Central memory CD8-positive, alpha-beta T cell (primary cell): Measurements from ENCODE around the gene GLYATL3.
"Not testable (repeated sequence)": the region's sequence is repeated elsewhere in the genome, so short reads cannot be mapped to it uniquely, and the experiment has no call there.

Source experiments
- ATAC-seq: fragments of 150-1000 bp; cut with Tn5 transposase; replicated peaks from 2 replicates; pipeline ENCODE4 v1.10.0; 2022; ENCODE audit warnings: mild to moderate bottlenecking, moderate FRiP score, moderate number of reproducible peaks; ENCODE audit not compliant: poor library complexity, severe bottlenecking; ENCODE audit errors: extremely low read depth
- DNase-seq, 2 donors: peaks; one replicate each; pipeline ENCODE4 v3.0.0; 2021; ENCODE audit warnings: low spot score in 2 of 2
- H3K27ac Mint-ChIP-seq: one replicate; pipeline ENCODE4 v1.8.0; 2022; ENCODE audit warnings: low read depth, mild to moderate bottlenecking, moderate library complexity, mixed read lengths
- H3K27me3 Mint-ChIP-seq: one replicate; pipeline ENCODE4 v1.8.0; 2022; ENCODE audit warnings: mixed read lengths
- H3K36me3 Mint-ChIP-seq: one replicate; pipeline ENCODE4 v1.8.0; 2022; ENCODE audit warnings: mild to moderate bottlenecking, moderate library complexity, mixed read lengths; ENCODE audit not compliant: insufficient read depth
- H3K4me1 Mint-ChIP-seq: one replicate; pipeline ENCODE4 v1.8.0; 2022; ENCODE audit warnings: mixed read lengths
- H3K4me3 Mint-ChIP-seq: one replicate; pipeline ENCODE4 v1.8.0; 2022; ENCODE audit warnings: mild to moderate bottlenecking, moderate library complexity, mixed read lengths
- H3K9me3 Mint-ChIP-seq: one replicate; pipeline ENCODE4 v1.8.0; 2022; ENCODE audit warnings: mixed read lengths

Gene GLYATL3

GRCh38 chr6:49499623-49500022, at the start of gene GLYATL3:
Gene GLYATL3, plus strand, starts transcription at chr6:49499923. Its CDS starts 12,068 bp downstream, at chr6:49511991.
- ATAC-seq (no peak), DNase-seq (no peak)
- Mint-ChIP-seq H3K9me3 (no peaks in the 10 kb centered on the region), H3K27ac (no peak within 1 kb of the TSS), H3K36me3 (no peaks in the 10 kb centered on the region), H3K4me3 (no peak within 1 kb of the TSS), H3K27me3 (no peaks in the 10 kb centered on the region), H3K4me1 (no peaks in the 10 kb centered on the region)

GRCh38 chr6:49453221-49453620, 46.5 kb upstream of the GLYATL3 start:
- H3K27me3 Mint-ChIP-seq, result no peaks in the 10 kb centered on the region
- H3K9me3 Mint-ChIP-seq, result no peaks in the 10 kb centered on the region
- peak overlapping the region; percentile 70 for H3K27ac Mint-ChIP-seq
- H3K4me1 Mint-ChIP-seq, result no peaks in the 10 kb centered on the region
- no peak for ATAC-seq
- H3K36me3 Mint-ChIP-seq, result peaks cover 28% of the 10 kb centered on the region
- DNase-seq, result no peak
- no peak overlapping the region for H3K4me3 Mint-ChIP-seq

GRCh38 chr6:49454787-49455709, 44.7 kb upstream of the GLYATL3 start:
- H3K36me3 Mint-ChIP-seq, result peaks cover 19% of the 10 kb centered on the region
- H3K4me3 Mint-ChIP-seq, result no peak overlapping the region
- no peaks in the 10 kb centered on the region for H3K9me3 Mint-ChIP-seq
- no peaks in the 10 kb centered on the region for H3K4me1 Mint-ChIP-seq
- DNase-seq, result no peak
- ATAC-seq, result no peak
- no peaks in the 10 kb centered on the region for H3K27me3 Mint-ChIP-seq
- no peak overlapping the region for H3K27ac Mint-ChIP-seq

GRCh38 chr6:49457771-49458170, 42.0 kb upstream of the GLYATL3 start:
- peaks cover 21% of the 10 kb centered on the region for H3K4me1 Mint-ChIP-seq
- DNase-seq (no peak), ATAC-seq (no peak)
- H3K27ac Mint-ChIP-seq, result no peak overlapping the region
- no peaks in the 10 kb centered on the region for H3K27me3 Mint-ChIP-seq
- H3K4me3 Mint-ChIP-seq, result no peak overlapping the region
- peaks cover 16% of the 10 kb centered on the region for H3K36me3 Mint-ChIP-seq
- H3K9me3 Mint-ChIP-seq, result no peaks in the 10 kb centered on the region

GRCh38 chr6:49462071-49462470, 37.7 kb upstream of the GLYATL3 start:
- peak overlapping the region; percentile 90 for H3K4me3 Mint-ChIP-seq
- H3K27me3 Mint-ChIP-seq, result no peaks in the 10 kb centered on the region
- peaks cover 18% of the 10 kb centered on the region for H3K36me3 Mint-ChIP-seq
- no peak for DNase-seq
- peaks cover 45% of the 10 kb centered on the region for H3K4me1 Mint-ChIP-seq
- H3K9me3 Mint-ChIP-seq, result no peaks in the 10 kb centered on the region
- ATAC-seq, result no peak
- peak overlapping the region; percentile 95 for H3K27ac Mint-ChIP-seq

- Mint-ChIP-seq H3K27ac (peak overlapping the region; percentile 95), H3K27me3 (no peaks in the 10 kb centered on the region), H3K4me1 (peaks cover 45% of the 10 kb centered on the region), H3K4me3 (peak overlapping the region; percentile 90), H3K9me3 (no peaks in the 10 kb centered on the region), H3K36me3 (peaks cover 16% of the 10 kb centered on the region)
- ATAC-seq, result no peak
- DNase-seq, result no peak
Measured at GRCh38 chr6:49462599-49462926, 37.2 kb upstream of the GLYATL3 start.

- H3K27me3 Mint-ChIP-seq, result no peaks in the 10 kb centered on the region
- H3K4me1 Mint-ChIP-seq, result peaks cover 45% of the 10 kb centered on the region
- H3K9me3 Mint-ChIP-seq, result no peaks in the 10 kb centered on the region
- DNase-seq, result peak; percentile 79 to 94
- peak within 1 kb of the TSS; percentile 95 for H3K27ac Mint-ChIP-seq
- H3K36me3 Mint-ChIP-seq, result peaks cover 16% of the 10 kb centered on the region
- H3K4me3 Mint-ChIP-seq, result peak within 1 kb of the TSS; percentile 90
- peak; percentile 96 for ATAC-seq
Measured at GRCh38 chr6:49462927-49463611, 36.7 kb upstream of the GLYATL3 start, which contains the start of the genes CENPQ and MMUT. Gene CENPQ, plus strand, starts transcription at chr6:49463370. Its CDS starts 6,807 bp downstream, at chr6:49470177. Gene MMUT, minus strand, starts transcription at chr6:49463253. Its CDS starts 3,787 bp downstream, at chr6:49459466.

- Mint-ChIP-seq H3K4me3 (peak overlapping the region; percentile 90), H3K4me1 (peaks cover 45% of the 10 kb centered on the region), H3K9me3 (no peaks in the 10 kb centered on the region), H3K36me3 (peaks cover 17% of the 10 kb centered on the region), H3K27me3 (no peaks in the 10 kb centered on the region), H3K27ac (peak overlapping the region; percentile 95)
- no peak for DNase-seq
- ATAC-seq, result peak; percentile 5
Measured at GRCh38 chr6:49463612-49463967, 36.1 kb upstream of the GLYATL3 start.

GRCh38 chr6:49464691-49465090, 35.0 kb upstream of the GLYATL3 start:
- H3K36me3 Mint-ChIP-seq, result peaks cover 15% of the 10 kb centered on the region
- H3K27ac Mint-ChIP-seq, result peak overlapping the region; percentile 54
- ATAC-seq (no peak), DNase-seq (no peak)
- no peaks in the 10 kb centered on the region for H3K9me3 Mint-ChIP-seq
- peaks cover 45% of the 10 kb centered on the region for H3K4me1 Mint-ChIP-seq
- no peaks in the 10 kb centered on the region for H3K27me3 Mint-ChIP-seq
- H3K4me3 Mint-ChIP-seq, result peak overlapping the region; percentile 90

GRCh38 chr6:49468042-49468441, 31.7 kb upstream of the GLYATL3 start:
- DNase-seq (no peak), ATAC-seq (no peak)
- Mint-ChIP-seq H3K9me3 (no peaks in the 10 kb centered on the region), H3K36me3 (peaks cover 16% of the 10 kb centered on the region), H3K27ac (peak overlapping the region; percentile 1), H3K27me3 (no peaks in the 10 kb centered on the region), H3K4me3 (no peak overlapping the region), H3K4me1 (peaks cover 22% of the 10 kb centered on the region)

- H3K36me3 Mint-ChIP-seq, result peaks cover 12% of the 10 kb centered on the region
- not testable (repeated sequence) for H3K27me3 Mint-ChIP-seq, H3K4me3 Mint-ChIP-seq, H3K4me1 Mint-ChIP-seq, DNase-seq, H3K27ac Mint-ChIP-seq, H3K9me3 Mint-ChIP-seq, ATAC-seq
Measured at GRCh38 chr6:49476564-49476963, 23.2 kb upstream of the GLYATL3 start.

GRCh38 chr6:49479308-49479970, 20.3 kb upstream of the GLYATL3 start:
- Mint-ChIP-seq H3K27ac (no peak overlapping the region), H3K9me3 (no peaks in the 10 kb centered on the region), H3K27me3 (no peaks in the 10 kb centered on the region), H3K4me3 (no peak overlapping the region), H3K36me3 (peaks cover 4% of the 10 kb centered on the region), H3K4me1 (no peaks in the 10 kb centered on the region)
- DNase-seq (no peak), ATAC-seq (no peak)
